A549 (cell line): Measurements from ENCODE around the gene SERPINB12.

Source experiments
- CBX8 ChIP-seq: fragments of 200-600 bp; sonication (generic); IDR thresholded peaks from 2 replicates; pipeline ENCODE4 v1.6.1; 2016
- CTCF ChIP-seq: fragments of >200 bp; sonication (Bioruptor Twin); formaldehyde crosslinking; IDR thresholded peaks from 3 replicates; pipeline ENCODE4 v1.5.1; 2016
- JUNB ChIP-seq: fragments of >200 bp; sonication (Bioruptor Twin); formaldehyde crosslinking; IDR thresholded peaks from 2 replicates; pipeline ENCODE4 v1.6.1; 2016

GRCh38 chr18:63528863-63529492 is 13.2 kb upstream of the SERPINB12 start:
- TF ChIP-seq CBX8 = no peak
- TF ChIP-seq CTCF = no peak
- TF ChIP-seq JUNB = no peak
